Heart right ventricle (tissue), 16 donors: ENCODE results near the gene PRPS2. TPM values are rescaled to one million over a fixed set of nuclear protein-coding genes. Genes with fewer than 3 reads are reported as not detected.
A peak's percentile ranks its signal among the peaks of the same experiment; 100 is the strongest.

Experiments
- ATAC-seq, 8 donors: fragments of 200-7000 bp; cut with Tn5 transposase; one replicate each; pipeline ENCODE4 v1.9.1; 2020; ENCODE audit warnings: mild to moderate bottlenecking in 8 of 8, moderate library complexity in 8 of 8, moderate number of reproducible peaks in 1 of 8
- DNase-seq, 2 donors: peaks; one replicate each; pipeline ENCODE4 v3.0.0-alpha.2; 2020
- H3K27ac ChIP-seq, 10 donors: fragments of 200-600 bp; sonication (generic) in 2 of 10; one replicate each; pipeline versions ENCODE4 v1.5.0 to v1.8.0; 2020 to 2022; ENCODE audit warnings: mild to moderate bottlenecking in 3 of 10
- H3K27me3 ChIP-seq, 7 donors: fragments of 200-600 bp; one replicate each; pipeline ENCODE4 v1.8.0; 2021 to 2022; ENCODE audit warnings: mild to moderate bottlenecking in 2 of 7
- H3K36me3 ChIP-seq, 9 donors: fragments of 200-600 bp; sonication (generic) in 1 of 9; one replicate each; pipeline versions ENCODE4 v1.5.0 to v1.8.0; 2020 to 2022; ENCODE audit warnings: mild to moderate bottlenecking in 2 of 9
- H3K4me1 ChIP-seq, 9 donors: fragments of 200-600 bp; sonication (generic) in 1 of 9; one replicate each; pipeline versions ENCODE4 v1.5.0 to v1.8.0; 2020 to 2022; ENCODE audit warnings: mild to moderate bottlenecking in 4 of 9
- H3K4me3 ChIP-seq, 10 donors: fragments of 200-600 bp; sonication (generic) in 2 of 10; one replicate each; pipeline versions ENCODE4 v1.5.0 to v1.8.0; 2020 to 2022; ENCODE audit warnings: mild to moderate bottlenecking in 7 of 10, moderate library complexity in 2 of 10
- H3K9me3 ChIP-seq, 11 donors: fragments of 200-600 bp in 10 of 11; sonication (generic) in 2 of 11; one replicate each; pipeline versions ENCODE4 v1.5.0 to v1.8.0; 2013 to 2022; ENCODE audit warnings: mild to moderate bottlenecking in 2 of 11, control low read depth in 1 of 11, moderate library complexity in 1 of 11
- CTCF ChIP-seq, 9 donors: fragments of 200-600 bp; sonication (generic) in 2 of 9; IDR thresholded peaks; one replicate each; pipeline versions ENCODE4 v1.5.0 to v1.8.0; 2021 to 2022; ENCODE audit warnings: antibody characterized with exemption in 9 of 9, mild to moderate bottlenecking in 5 of 9, moderate library complexity in 1 of 9
- WGBS, 2 donors: extraction: QIAGEN DNeasy Blood & Tissue Kit; methylation state at CpG; one replicate each; pipeline ENCODE4 v1.1.7; 2013; ENCODE audit warnings: inconsistent platforms in 1 of 2; 5-methylcytosine and 5-hydroxymethylcytosine counted together
- intact Hi-C, 10 donors: fragments of 100-400 bp; cut with DNase I; formaldehyde crosslinking; loops; one replicate each; pipeline versions ENCODE4 v1.11.1 to v1.14.2; 2022
- polyA plus RNA-seq, 2 donors: library from polyadenylated mRNA; stranded (reverse); fragments of 200-250 nt; gene quantifications; one replicate each; pipeline ENCODE4 v1.2.3, GENCODE V29; 2013
- total RNA-seq, 10 donors: library from RNA; stranded (reverse); fragmentation: NEBNext Ultra II Directional in 3 of 10; extraction: Animal tissue kit (Norgen Biotek cat#: 25700) in 3 of 10; gene quantifications; one replicate each; pipeline versions ENCODE4 v1.2.1 to v1.2.4, GENCODE V29; 2021 to 2023
- donor health status: Arrhythmogenic right ventricular cardiomyopathy.
- donor health status: ischemic (EF 13 %, LVEDD 7.1; RV severe dilation, severe dysfunction).
- donor health status: healthy with polysubstance abuse.
- donor health status: DM: no; HTN: yes; CAD: no.
- donor health status: DM: no; HTN: no; CAD: no.
- donor health status: ischemic (EF 25% LVEDD 6.9; RV normal size, moderate dysfunction).
- donor health status: ischemic (EF 25% LVEDD 5.7; RV mildly dilated, moderate dysfunction).
- donor health status: healthy.
- donor health status: DM: yes; HTN: yes; CAD: no.
- donor health status: Ischemic cardiomyopathy.
- donor health status: ischemic (EF 35%, LVEDD 5.7; RV mildly dilated, moderate dysfunction).
- donor health status: nonischemic (EF 11% LVEDD 7.7; RV severe dilation, severe dysfunction).
- donor health status: DM: yes; HTN: yes; CAD: no.
- donor health status: PGD.
- donor health status: ischemic (EF 29% LVEDD 5.4; RV normal size, mild dysfunction).
- donor health status: nonischemic (EF 23%, LVEDD 6.1; RV moderate dilation, normal function).

The PRPS2 gene
- total and polyA plus RNA-seq, 12 donors: 2.1 to 9.7 (median 3.6) TPM

- H3K27ac ChIP-seq: no peak overlapping the region
- peaks cover 0 to 13% (median 0%) of the 10 kb centered on the region in 11 donors for H3K9me3 ChIP-seq
- ATAC-seq: no peak
- DNase-seq: no peak
- peaks cover 0 to 4% (median 0%) of the 10 kb centered on the region in 7 donors for H3K27me3 ChIP-seq
- 51 to 53% methylated on average over 6 to 7 of the region's 7 CpGs for WGBS, 2 donors
- H3K4me3 ChIP-seq: no peak overlapping the region
- H3K4me1 ChIP-seq: peaks cover 0 to 12% (median 0%) of the 10 kb centered on the region in 9 donors
- TF ChIP-seq CTCF (IDR thresholded peaks at IDR 0.05): no peak
- H3K36me3 ChIP-seq: no peaks in the 10 kb centered on the region
- intact Hi-C loops: no loop called here
Measured at GRCh38 chrX:12865359-12865758, 74.1 kb downstream of the PRPS2 start.

DNA sequence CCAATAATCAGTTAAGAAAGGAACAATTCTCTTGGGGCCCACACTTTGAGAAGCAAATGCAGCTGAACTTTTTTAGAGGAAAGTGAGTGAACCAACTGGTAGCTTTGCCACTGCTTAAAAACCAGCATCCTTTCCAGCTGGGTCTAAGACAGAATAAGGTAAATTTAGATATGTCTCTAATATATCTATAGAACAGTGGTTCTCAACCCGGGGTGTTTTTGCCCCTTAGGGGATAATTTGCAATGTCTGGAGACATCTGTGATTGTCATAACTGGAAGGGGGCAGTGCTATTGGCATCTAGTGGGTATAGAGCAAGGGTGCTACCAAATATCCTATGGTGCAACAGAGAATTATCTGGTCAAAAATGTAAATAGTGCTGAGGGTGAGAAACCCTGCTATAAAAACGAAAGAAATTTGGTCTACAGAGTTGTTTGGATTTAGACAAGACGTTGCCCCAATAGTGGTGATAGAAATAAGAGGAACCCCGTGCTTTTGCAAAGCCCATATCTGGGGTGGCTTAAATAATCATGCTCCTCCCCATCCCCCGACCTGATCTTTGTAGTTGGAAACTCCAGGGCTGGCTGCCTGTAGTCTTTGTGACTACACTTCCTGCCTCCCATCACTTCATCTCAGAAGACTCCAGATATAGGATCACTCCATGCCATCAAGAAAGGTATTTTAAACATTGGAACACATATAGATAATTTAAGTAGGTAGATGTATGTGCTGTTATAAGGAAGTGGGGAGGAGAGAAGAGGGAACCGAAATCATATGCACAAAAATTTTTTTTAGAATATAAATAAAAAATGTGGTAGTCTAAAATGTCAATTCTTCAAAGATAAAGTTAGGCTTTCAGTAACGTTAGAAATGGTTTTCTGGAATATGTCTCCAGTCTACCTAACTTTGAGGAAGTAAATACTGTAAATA, 75.5 kb downstream of the PRPS2 start, which contains the start of gene TLR7:
TSS of gene TLR7 (plus strand) at position 622 of the 927 bp plus-strand sequence. CDS start 507 bp downstream, outside the sequence.
- Histone ChIP-seq H3K27ac (peak within 1 kb of the TSS in 1 of 10 donors; percentile 45), H3K4me3 (peak within 1 kb of the TSS in 1 of 10 donors; percentile 15), H3K36me3 (no peaks in the 10 kb centered on the region), H3K4me1 (peaks cover 0 to 12% (median 0%) of the 10 kb centered on the region in 9 donors), H3K27me3 (peaks cover 0 to 13% (median 0%) of the 10 kb centered on the region in 7 donors), H3K9me3 (peaks cover 0 to 13% (median 0%) of the 10 kb centered on the region in 11 donors)
- intact Hi-C loops: no loop called here
- 68 to 73% methylated on average over 7 of the region's 7 CpGs for WGBS, 2 donors
- DNase-seq (no peak), ATAC-seq (no peak)
- TF ChIP-seq CTCF (IDR thresholded peaks at IDR 0.05): no peak

- TF ChIP-seq CTCF (IDR thresholded peaks at IDR 0.05): no peak
- Histone ChIP-seq H3K4me3 (peak overlapping the region in 1 of 10 donors; percentile 15), H3K9me3 (peaks cover 0 to 13% (median 0%) of the 10 kb centered on the region in 11 donors), H3K4me1 (peaks cover 0 to 12% (median 0%) of the 10 kb centered on the region in 9 donors), H3K27ac (peak overlapping the region in 1 of 10 donors; percentile 45), H3K27me3 (peaks cover 0 to 15% (median 0%) of the 10 kb centered on the region in 7 donors), H3K36me3 (no peaks in the 10 kb centered on the region)
- no peak for DNase-seq
- intact Hi-C loops: no loop called here
- ATAC-seq: no peak
- WGBS, 2 donors: 58% methylated on average over 4 of the region's 4 CpGs
Measured at GRCh38 chrX:12867685-12868084, 76.5 kb downstream of the PRPS2 start.

- H3K9me3 ChIP-seq: peaks cover 0 to 10% (median 0%) of the 10 kb centered on the region in 11 donors
- intact Hi-C loops: no loop called here
- H3K27ac ChIP-seq: no peak overlapping the region
- H3K4me3 ChIP-seq: peak overlapping the region in 1 of 10 donors; percentile 15
- no peak for ATAC-seq
- H3K27me3 ChIP-seq: peaks cover 0 to 15% (median 0%) of the 10 kb centered on the region in 7 donors
- WGBS, 2 donors: 81 to 83% methylated on average over 4 of the region's 4 CpGs
- no peak for TF ChIP-seq CTCF (IDR thresholded peaks at IDR 0.05)
- DNase-seq: no peak
- peaks cover 0 to 12% (median 0%) of the 10 kb centered on the region in 9 donors for H3K4me1 ChIP-seq
- no peaks in the 10 kb centered on the region for H3K36me3 ChIP-seq
Measured at GRCh38 chrX:12868747-12869146, 77.5 kb downstream of the PRPS2 start.
